LHCN-M2 (cell line): ENCODE data around the gene NXPH3. TPM values are rescaled to one million over a fixed set of nuclear protein-coding genes. Genes with fewer than 3 reads are reported as not detected.
A peak's percentile ranks its signal among the peaks of the same experiment; 100 is the strongest.
"Not testable (repeated sequence)": the region's sequence is repeated elsewhere in the genome, so short reads cannot be mapped to it uniquely, and the experiment has no call there.

Experiments
- DNase-seq: peaks from one replicate; pipeline ENCODE4 v3.0.0-alpha.2; 2012; ENCODE audit warnings: low read depth
- total RNA-seq: library from RNA; depleted of rRNA; stranded (reverse); fragments of >200 nt; gene quantifications from 2 replicates; pipeline ENCODE4 v1.2.3, GENCODE V29; 2014

The NXPH3 gene
- total RNA-seq, 1 experiment from 2014 or later, result 0.06 TPM

GRCh38 chr17:49554694-49555494, 20.8 kb upstream of the NXPH3 start:
- no peak for DNase-seq

GRCh38 chr17:49555495-49556222, 20.0 kb upstream of the NXPH3 start:
- no peak for DNase-seq

GRCh38 chr17:49556223-49556943, 19.3 kb upstream of the NXPH3 start:
- peak; percentile 50 for DNase-seq

GRCh38 chr17:49557312-49558024, 18.2 kb upstream of the NXPH3 start:
- peak; percentile 44 for DNase-seq

- no peak for DNase-seq
Measured at GRCh38 chr17:49564638-49565037, 11.0 kb upstream of the NXPH3 start.

GRCh38 chr17:49565948-49566491, 9.7 kb upstream of the NXPH3 start:
- peak; percentile 81 for DNase-seq

- DNase-seq, result no peak
Measured at GRCh38 chr17:49566668-49567071, 9.0 kb upstream of the NXPH3 start.

- DNase-seq, result no peak
Measured at GRCh38 chr17:49567104-49567521, 8.6 kb upstream of the NXPH3 start.

GRCh38 chr17:49567871-49568694, 7.6 kb upstream of the NXPH3 start:
- DNase-seq, result peak; percentile 72

- not testable (repeated sequence) for DNase-seq
Measured at GRCh38 chr17:49568695-49569047, 7.0 kb upstream of the NXPH3 start.

GRCh38 chr17:49570540-49571242, 5.0 kb upstream of the NXPH3 start:
- DNase-seq, result no peak

GRCh38 chr17:49571283-49571682, 4.4 kb upstream of the NXPH3 start:
- DNase-seq, result no peak

- no peak for DNase-seq
Measured at GRCh38 chr17:49571764-49572163, 3.9 kb upstream of the NXPH3 start.

GRCh38 chr17:49572226-49572625, 3.4 kb upstream of the NXPH3 start:
- no peak for DNase-seq

GRCh38 chr17:49572806-49573420, 2.8 kb upstream of the NXPH3 start:
- no peak for DNase-seq

GRCh38 chr17:49573510-49574322, 2.0 kb upstream of the NXPH3 start:
- DNase-seq, result no peak

- no peak for DNase-seq
Measured at GRCh38 chr17:49574323-49574781, 1.3 kb upstream of the NXPH3 start.

GRCh38 chr17:49574945-49575678, 559 bp upstream of the NXPH3 start:
- no peak for DNase-seq
